GM19455 (cell line): ENCODE results near the gene FAM120B.
"Not testable (repeated sequence)": the region's sequence is repeated elsewhere in the genome, so short reads cannot be mapped to it uniquely, and the experiment has no call there.

Experiments used
- ATAC-seq: cut with Tn5 transposase; IDR thresholded peaks from one replicate; pipeline ENCODE4 v1.9.1; 2021; ENCODE audit not compliant: unreplicated experiment

The FAM120B gene

DNA sequence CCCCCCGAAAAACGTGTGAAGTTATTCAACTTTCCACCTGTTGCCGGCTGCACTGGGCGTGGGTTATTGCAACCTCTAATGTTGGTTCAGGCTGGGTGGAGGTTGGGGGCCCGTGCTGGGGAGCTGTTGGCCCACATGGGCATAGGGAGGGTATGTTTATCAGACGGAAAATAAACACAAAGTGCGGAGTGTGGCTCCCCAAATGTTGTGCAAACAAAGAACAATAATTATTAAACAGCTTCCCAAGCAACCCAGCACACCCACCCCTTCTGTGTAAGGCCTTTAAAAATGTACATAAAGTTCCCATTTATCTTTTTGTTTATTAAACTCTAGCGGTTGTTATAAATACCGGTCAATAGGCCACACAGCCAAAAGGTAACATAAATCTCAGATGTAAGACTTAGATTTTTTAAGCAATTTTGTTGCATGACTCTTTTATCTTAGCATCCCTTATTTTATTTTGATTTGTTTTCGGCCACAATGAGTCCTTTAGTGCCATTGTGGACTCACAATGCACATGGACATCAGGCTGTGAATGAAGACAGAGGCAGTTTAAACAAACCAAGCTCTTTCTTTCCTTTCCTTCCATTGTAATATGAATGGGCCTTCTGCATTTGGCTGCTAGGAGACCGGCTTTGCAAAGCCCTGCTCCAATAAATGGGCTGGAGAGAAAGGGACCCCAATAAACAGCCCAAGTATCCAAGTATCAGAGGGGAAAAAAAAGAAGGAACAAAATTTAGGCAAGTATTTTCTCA is 8.8 kb upstream of the FAM120B start:
- no peak for ATAC-seq

DNA sequence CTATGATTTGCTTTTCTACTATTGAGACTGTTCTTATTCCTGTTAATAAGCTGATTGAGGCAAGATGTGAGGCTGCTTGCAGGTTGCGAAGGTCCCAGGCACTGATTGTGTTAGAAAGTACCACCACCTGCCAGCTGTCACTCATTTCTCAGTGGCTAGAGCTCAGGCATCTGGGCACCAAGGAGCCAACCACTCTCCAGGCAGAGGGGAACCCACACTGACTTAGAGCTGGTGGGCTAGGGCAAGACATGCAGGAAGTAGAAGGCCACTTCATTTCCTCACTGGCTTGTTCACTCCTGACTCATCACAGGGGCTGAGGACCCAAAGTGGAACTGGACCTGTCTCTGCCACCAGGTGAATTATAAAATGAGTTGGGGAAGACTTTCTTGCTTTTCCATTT is 7.9 kb upstream of the FAM120B start:
- no peak for ATAC-seq

DNA sequence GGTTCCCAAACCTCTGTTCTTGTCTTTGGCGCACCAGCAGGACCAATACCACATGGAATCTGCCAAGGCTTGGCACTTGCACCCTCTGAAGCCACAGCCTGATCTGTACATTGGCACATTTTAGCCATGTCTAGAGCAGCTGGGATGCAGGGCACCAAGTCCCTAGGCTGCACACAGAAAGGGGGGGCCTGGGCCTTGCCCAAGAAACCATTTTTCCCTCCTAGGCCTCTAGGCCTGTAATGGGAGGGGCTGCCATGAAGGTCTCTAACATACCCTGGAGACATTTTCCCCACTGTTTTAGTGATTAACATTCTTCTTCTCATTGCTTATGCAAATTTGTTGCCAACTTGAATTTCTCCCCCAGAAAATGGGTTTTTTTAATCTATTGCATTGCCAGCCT is 5.4 kb upstream of the FAM120B start:
- ATAC-seq, result no peak

DNA sequence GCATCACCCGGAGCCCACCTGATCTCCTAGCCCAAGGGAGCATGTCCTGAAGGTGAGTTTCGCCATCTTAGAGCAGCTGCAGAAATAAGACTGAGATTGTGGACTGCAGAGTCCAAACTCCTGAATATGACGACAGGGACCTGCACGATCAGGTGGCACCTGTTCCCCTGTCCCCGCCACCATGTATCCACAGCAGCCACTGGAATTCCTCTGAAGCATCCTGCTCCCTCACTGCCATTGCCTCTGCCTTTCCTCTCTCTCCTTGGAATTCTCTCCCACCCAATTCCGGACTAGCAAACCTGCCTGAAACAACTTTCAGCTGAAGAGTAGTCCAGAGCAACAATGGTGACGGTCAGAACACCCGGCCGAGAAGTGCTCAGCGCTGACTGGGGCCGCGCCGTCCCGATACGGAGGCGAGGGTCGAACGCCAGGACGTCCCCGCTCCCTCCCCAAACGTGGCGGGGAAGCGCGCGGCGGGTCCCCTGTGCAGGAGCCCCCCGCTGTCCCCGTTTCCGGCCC is 694 bp upstream of the FAM120B start:
- ATAC-seq, result peak; percentile 21

DNA sequence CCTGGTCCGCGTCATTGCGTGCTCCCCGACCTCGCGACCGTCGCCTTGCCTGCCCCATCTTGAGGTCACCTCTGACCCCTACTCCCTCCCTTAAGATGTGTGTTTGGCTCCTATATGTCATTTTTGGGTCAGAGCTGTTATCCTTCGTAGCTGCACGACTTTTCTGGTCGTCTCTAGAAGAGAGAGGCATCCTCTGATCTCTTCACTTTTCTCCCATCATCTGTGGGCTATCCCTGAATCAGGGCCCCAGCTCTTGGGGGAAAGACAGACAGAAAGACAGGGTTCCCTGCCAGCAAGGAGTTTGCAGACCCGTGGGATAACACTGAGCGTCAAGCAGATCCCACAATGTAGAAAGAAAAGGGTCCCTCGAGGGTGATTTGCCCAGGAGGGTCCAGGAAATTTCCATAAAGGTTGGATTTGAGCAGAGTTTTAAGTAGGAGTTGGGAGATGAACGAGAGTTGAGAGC is 555 bp downstream of the FAM120B start:
- ATAC-seq, result no peak

DNA sequence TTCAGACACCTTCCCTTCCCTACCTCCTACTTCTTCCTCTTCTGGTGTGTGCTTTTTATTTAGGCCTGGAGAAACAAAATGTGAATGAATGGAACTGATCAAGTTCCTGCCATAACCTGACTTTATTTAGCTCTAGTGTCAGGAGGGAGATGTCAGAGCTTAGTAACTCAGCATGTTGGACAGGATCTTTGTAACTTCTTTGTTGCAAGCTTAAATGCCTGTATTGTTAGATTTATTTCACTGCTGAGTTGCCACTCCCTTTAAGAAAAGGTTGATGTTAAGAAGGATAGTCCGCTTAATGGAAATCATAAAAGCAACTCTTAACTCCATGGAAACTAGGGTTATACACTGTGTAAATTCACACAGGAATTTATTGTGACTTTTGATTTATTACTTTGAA is 2.2 kb downstream of the FAM120B start:
- ATAC-seq, result no peak

DNA sequence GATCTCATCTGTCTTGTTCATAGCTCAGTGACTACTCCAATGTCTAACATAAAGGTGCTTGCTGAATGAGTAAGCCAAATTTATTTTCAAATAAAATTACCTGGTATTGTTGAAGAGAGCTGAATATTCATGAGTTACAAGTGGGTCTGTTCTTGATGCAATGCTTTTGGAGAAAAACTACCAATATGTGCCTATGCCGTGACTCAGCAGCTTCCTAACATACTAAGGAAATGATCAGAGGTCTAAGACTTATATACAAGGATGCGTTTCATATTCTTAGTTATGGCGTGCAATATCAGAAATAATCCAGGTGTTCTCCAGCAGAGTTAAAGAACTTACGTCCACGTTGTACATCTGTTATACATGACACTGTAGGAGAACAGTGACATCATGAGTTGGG is 5.1 kb downstream of the FAM120B start:
- ATAC-seq, result no peak

DNA sequence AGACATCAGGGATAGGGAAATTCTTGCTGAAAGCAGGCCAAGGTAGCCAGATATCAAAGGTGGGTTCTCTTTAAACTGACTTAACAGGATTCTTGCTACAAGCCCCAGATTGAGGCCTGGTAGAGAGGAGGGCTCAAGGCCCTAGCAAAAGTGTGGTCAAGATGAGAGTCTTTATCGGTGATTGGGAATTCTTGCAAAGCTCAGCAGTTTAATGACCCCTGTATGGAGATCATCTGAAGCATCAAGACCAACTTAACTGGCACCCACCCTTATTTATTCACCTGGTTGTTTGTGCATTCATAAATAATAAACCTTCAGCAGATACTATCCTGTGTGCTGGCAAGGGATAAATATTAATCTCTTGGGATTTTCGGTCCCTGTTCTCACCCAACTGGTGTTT is 6.3 kb downstream of the FAM120B start:
- ATAC-seq, result no peak

DNA sequence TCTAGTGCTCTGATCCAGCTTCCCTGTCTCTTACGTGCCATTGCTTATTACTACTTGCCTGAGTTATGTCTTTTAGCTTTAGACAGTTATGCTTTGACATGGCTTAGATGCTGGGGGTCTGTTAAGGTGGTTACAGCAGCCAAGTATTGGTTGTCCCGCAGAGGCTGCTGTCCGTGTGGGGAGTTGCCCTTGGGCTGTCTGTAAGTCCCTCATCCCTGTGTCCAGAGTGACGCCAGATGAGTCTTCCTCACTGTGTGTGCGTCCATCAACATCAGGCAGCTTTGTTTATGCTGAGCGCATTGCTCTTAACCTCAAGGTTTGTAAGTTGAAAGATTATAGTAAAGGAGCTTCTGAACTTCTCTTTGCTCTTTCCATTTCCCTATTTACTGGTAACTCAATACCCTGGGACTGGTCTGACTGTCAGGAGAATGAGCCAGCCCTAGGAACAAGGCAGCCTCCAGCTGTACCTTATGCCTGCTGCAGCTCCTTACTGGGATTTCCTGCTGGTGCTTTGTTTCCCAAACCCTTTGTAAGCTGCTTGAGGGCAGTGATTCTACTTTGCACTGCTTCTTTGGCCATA is 7.2 kb downstream of the FAM120B start:
- ATAC-seq, result no peak

DNA sequence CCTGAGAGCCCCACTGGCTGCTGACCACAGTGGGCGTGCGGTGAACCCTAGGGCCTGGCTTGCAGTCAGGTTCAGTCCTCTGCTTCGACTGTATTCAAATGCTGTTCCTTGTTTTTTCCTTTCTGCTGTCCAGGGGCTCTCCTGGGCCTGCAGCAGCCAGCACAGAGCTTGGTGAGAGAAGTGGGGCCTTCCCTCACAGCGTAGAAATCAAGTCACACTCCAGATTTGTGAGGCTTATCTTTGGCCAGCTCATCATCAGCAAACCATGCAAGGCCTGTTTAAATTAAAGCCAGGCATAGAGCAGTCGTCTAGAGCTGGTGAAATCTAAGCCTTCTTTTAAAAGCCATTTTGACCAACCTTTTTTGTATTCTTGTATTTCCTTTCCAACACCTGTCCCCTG is 8.4 kb downstream of the FAM120B start:
- ATAC-seq, result no peak

DNA sequence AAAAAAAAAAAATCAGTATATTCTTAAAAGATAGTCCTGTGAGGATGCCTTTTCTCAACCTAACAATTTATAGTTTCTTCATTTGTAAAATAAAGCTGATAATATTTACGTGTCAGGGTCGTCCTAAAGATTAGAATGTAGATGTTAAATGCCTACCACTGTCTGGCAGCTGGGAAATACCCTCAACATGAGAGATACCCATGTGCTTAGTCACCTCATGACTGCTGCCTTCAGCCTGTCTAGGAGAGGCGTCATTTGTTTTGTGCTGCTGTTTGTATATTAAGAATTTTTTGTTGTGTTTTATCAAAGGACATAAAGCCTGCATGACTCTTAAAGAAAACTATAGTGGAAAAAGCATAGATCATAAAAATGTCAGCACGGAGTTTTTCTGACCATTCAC is 9.5 kb downstream of the FAM120B start:
- ATAC-seq, result no peak

DNA sequence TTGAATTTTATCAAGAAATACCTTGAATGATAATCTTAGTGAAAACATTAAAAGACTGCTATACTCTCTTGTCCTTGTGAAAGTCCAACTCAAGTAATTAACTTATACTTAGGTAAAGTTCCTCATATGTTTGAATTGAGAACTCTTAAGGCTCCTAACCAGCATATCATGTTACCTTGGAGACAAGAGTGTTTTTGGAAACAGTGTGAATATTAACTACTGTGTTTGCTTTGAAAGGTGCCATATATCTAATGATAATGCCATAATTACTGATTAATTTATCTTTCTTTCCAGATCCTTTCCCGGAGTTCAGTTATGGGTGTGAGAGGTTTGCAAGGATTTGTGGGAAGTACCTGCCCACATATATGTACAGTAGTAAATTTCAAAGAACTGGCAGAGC is 10.5 kb downstream of the FAM120B start:
- ATAC-seq, result no peak

DNA sequence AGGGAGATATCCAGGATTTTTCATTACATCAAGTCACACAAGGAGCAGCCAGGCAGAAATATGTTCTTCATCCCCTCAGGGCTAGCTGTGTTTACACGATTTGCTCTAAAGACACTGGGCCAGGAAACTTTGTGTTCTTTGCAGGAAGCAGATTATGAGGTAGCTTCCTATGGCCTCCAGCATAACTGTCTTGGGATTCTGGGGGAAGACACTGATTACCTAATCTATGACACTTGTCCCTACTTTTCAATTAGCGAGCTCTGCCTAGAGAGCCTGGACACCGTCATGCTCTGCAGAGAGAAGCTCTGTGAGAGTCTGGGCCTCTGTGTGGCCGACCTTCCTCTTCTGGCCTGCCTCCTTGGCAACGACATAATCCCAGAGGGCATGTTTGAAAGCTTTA is 11.2 kb downstream of the FAM120B start:
- no peak for ATAC-seq

DNA sequence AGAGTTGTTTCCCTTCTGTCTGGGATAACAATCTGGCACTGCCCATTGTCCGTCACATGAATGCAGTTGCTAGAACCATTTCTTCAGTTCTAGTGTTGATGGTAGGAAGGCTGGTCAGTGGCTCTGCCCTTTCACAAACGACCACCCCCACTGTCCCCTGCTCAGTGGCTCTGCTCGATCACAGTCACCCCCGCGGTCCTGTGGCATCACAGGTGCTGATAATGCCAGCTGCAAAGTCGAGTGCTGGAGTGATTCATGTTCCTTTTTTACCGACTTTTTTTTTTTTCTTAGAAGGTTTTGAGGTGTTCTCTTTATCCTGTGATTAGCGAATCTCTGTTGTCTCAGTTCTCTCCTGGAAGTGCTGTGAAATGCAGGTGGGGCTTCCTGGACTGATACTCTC is 22.8 kb downstream of the FAM120B start:
- ATAC-seq, result no peak

DNA sequence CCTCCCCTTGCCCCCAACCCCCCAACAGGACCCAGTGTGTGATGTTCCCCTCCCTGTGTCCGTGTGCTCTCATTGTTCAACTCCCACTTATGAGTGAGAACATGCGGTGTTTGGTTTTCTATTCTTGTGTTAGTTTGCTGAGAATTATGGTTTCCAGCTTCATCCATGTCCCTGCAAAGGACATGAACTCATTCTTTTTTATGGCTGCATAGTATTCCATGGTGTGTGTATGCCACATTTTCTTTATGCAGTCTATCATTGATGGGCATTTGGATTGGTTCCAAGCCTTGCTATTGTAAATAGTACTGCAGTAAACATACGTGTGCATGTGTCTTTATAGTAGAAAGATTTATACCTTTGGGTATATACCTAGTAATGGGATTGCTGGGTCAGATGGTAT is 28.6 kb downstream of the FAM120B start:
- not testable (repeated sequence) for ATAC-seq

DNA sequence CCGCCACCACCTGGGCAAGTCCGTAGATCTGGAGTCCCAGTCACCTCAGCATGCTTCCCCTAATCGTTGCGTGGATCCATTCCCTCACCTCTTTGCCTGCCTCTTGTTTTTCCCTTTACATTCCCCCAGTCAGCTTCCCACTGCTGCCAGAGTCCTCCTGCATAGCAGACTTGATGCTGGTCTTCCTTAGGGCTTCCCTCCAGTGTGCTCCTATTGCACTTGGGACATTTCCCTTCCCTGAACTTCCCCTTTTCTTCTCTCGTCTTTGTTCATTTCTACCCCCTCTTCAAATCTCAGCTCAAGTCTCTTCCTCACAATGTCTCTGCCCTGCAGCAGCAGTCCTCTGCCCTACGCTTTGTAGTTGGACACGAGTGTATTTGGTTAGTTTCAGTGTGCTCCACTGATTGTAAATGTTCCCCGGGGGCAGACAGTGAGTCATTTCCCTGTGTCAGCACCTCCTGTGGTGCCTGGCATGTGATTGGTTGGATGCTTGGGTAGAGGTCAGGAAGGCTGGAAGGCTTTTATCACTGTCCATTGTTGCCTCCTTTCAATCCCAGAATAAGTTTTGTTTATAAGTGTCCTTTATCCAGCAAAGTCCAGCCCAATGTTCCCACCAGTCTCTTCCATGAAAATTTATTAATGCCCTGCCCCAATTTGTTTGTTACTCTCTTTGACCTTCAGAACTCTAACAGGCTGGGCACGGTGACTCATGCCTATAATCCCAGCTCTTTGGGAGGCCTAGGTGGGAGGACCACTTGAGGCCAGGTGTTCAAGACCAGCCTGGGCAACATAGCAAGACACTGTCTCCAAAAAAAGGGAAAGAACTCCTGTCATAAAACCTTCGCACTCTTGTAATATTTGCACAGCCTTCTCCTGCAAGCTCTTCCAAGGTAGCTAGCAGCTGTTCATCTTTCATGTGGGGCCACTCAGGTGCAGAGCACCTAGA is 38.3 kb downstream of the FAM120B start:
- no peak for ATAC-seq

DNA sequence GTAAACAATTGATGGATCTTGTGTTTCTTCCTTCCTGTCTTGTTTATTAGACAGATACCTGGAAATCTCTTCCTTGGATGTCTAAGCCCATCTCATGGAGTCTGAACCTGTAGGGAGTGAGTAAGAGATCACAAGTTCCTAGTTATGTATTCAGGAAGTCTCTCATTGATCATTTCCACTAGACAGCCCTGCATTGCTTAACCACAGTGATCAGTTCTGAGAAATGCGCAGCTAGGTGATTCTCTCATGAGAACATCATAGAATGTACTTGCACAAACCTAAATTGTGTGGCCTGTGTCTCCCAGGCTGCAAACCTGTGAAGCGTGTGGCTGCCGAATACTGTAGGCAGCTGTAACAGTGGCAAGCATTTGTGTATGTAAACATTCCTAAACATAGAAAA is 39.1 kb downstream of the FAM120B start:
- ATAC-seq, result no peak

DNA sequence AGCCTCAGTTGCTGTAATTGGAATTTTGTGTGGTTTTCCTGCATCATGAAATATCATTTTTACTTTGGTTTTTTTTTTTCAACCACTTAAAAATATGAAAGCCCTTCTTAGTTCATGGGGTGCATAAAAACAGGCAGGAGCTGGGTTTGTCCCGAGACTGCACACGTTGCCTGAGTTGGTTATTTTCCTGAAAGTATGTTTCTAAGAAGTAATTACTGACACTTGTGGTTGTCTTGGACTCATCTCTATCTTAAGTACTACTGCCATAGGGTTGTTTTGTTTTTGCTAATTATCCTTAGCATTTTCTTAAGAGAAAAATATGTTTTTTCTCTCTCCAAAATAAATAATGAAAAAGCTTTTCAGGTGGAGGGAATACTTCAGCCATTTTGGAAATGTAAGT is 40.1 kb downstream of the FAM120B start:
- no peak for ATAC-seq

DNA sequence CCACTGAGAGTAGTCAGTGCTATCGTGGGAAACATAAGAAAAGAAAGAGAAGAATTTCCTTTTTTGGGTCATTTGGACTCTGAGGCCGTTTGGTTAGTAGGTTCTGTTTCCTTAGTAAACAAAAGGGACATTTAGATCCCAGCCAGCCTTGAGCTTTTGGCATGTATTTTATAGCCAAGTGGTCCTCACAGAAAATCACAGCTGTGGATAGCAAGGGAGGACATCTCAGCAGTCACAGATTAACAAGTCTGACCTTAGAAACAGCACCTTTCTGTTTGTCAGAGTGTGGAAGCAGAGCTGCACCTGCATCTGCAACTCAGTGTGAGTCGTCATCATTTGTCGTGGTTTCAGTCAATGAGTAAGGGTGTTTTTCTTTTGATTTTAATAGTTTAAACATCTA is 40.5 kb downstream of the FAM120B start:
- ATAC-seq, result peak; percentile 76

DNA sequence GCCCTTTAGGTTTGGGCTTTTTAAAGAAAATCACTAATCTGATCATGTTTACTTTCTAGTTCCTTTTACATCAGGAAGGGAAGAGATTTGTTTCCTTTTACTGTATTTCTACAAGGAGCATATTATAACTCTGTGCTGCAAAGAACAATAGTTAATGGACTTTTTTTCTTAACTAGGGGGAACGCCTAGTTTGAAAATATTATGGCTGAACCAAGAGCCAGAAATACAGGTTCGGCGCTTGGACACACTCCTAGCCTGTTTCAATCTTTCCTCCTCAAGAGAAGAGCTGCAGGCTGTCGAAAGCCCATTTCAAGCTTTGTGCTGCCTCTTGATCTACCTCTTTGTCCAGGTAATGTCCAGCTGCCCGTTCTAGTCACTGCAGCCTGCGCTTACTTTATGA is 41.4 kb downstream of the FAM120B start:
- ATAC-seq, result no peak

DNA sequence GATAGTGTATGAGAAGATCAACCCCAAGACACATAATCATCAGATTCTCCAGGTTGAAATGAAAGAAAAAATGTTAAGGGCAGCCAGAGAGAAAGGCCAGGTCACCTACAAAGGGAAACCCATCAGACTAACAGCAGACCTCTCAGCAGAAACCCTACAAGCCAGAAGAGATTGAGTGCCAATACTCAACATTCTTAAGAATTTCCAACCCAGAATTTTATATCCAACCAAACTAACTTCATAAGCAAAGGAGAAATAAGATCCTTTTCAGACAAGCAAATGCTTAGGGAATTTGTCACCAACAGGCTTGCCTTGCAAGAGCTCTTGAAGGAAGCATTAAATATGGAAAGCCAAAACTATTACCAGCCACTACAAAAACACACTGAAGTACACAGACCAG is 44.9 kb downstream of the FAM120B start:
- not testable (repeated sequence) for ATAC-seq

DNA sequence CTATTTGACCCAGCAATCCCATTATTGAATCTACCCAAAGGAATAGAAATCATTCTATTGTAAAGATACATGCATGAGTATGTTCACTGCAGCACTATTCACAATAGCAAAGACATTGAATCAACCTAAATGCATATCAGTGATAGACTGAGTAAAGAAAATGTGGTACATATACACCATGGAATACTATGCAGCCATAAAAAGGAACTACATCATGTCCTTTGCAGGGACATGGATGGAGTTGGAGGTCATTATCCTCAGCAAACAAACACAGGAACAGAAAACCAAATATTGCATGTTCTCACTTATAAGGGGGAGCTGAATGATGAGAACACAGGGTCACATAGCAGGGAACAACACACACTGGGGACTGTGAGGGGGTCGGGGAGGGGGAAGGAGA is 48.6 kb downstream of the FAM120B start:
- ATAC-seq, result not testable (repeated sequence)
